Stomach (tissue), 4 donors: ENCODE measurements around the gene SLC24A3.

ENCODE experiments used
- EP300 ChIP-seq: sonication (generic); formaldehyde crosslinking; IDR thresholded peaks from one replicate; pipeline ENCODE4 v1.6.1; 2017; ENCODE audit warnings: antibody characterized with exemption
- POLR2A ChIP-seq, 4 donors: fragments of 450-650 bp; IDR thresholded peaks; one replicate each; pipeline ENCODE4 v1.6.1; 2016; ENCODE audit warnings: antibody characterized with exemption in 4 of 4, control low read depth in 2 of 4, mild to moderate bottlenecking in 1 of 4, moderate library complexity in 1 of 4
- POLR2AphosphoS5 ChIP-seq, 3 donors: sonication (generic); formaldehyde crosslinking; IDR thresholded peaks; one replicate each; pipeline ENCODE4 v1.6.1; 2016; ENCODE audit warnings: antibody characterized with exemption in 3 of 3
- TF ChIP-seq, protein P1 (sequence below), 7 experiments: fragments of 450-650 bp in 4 of 7; fragments of 200-600 bp in 3 of 7; sonication (generic) in 3 of 7; IDR thresholded peaks; one replicate each; pipeline ENCODE4 v1.5.1; 2016 to 2019; ENCODE audit warnings: antibody characterized with exemption in 7 of 7, control low read depth in 2 of 7, mild to moderate bottlenecking in 1 of 7

DNA sequence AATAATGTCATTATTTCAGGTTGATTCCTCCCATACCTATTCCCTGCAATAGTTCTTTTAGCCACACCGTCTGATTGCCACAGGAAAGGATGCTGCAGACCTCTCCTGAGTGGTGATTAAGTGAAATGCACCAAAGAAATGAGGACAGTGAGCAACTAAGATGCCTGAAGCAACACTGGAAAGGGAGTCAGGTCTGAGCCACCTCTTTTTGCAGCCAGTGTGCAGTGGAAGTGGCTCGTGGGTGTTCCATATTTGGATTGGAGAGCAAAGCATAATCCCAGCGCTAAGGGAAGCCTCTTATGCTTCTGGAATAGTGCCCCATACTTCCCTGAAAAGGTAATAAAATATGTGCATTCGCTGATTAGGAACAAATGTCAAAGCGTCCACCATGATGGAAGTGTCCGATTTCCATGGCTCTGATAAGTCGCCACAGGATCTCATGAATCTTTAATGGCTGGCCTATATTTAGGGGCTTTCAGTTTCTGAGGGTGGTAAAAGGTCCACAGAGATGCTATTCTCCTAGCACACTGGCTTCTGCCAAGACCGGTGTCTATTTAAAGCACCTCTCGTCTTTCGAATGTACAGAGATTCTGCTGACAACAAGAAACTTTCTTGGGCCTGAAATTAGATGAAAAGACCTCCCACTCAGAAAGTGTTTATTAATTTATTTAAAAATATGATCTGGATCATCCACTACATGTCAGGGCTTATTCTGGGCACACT is 253.9 kb downstream of the SLC24A3 start:
- TF ChIP-seq POLR2AphosphoS5 (IDR thresholded peaks at IDR 0.05) = no peak
- no peak for TF ChIP-seq POLR2A (IDR thresholded peaks at IDR 0.05)
- TF ChIP-seq, protein P1, sequence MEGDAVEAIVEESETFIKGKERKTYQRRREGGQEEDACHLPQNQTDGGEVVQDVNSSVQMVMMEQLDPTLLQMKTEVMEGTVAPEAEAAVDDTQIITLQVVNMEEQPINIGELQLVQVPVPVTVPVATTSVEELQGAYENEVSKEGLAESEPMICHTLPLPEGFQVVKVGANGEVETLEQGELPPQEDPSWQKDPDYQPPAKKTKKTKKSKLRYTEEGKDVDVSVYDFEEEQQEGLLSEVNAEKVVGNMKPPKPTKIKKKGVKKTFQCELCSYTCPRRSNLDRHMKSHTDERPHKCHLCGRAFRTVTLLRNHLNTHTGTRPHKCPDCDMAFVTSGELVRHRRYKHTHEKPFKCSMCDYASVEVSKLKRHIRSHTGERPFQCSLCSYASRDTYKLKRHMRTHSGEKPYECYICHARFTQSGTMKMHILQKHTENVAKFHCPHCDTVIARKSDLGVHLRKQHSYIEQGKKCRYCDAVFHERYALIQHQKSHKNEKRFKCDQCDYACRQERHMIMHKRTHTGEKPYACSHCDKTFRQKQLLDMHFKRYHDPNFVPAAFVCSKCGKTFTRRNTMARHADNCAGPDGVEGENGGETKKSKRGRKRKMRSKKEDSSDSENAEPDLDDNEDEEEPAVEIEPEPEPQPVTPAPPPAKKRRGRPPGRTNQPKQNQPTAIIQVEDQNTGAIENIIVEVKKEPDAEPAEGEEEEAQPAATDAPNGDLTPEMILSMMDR (IDR thresholded peaks at IDR 0.05) = no peak
- TF ChIP-seq EP300 = no peak
